Hindlimb muscle (tissue), 1 donor: Measurements from ENCODE around the gene TMEM222. TPM values are rescaled to one million over a fixed set of nuclear protein-coding genes. Genes with fewer than 3 reads are reported as not detected.

ENCODE experiments used
- DNase-seq: peaks from one replicate; pipeline ENCODE4 v3.0.0-alpha.2; 2013
- polyA plus RNA-seq: library from polyadenylated mRNA; unstranded; fragments of 120-200 nt; gene quantifications from one replicate; pipeline ENCODE4 v1.2.1, GENCODE V29; 2013; ENCODE audit not compliant: insufficient read length

The TMEM222 gene
- polyA plus RNA-seq, 1 donor: 25.5 TPM

GRCh38 chr1:27306892-27307761 is 14.8 kb upstream of the TMEM222 start:
- DNase-seq: no peak

GRCh38 chr1:27307874-27308598 is 13.9 kb upstream of the TMEM222 start:
- DNase-seq: no peak

- DNase-seq: no peak
These were observed 7.8 kb upstream of the TMEM222 start for GRCh38 chr1:27314169-27314568.

GRCh38 chr1:27314737-27315136 is 7.2 kb upstream of the TMEM222 start:
- DNase-seq: no peak

DNA sequence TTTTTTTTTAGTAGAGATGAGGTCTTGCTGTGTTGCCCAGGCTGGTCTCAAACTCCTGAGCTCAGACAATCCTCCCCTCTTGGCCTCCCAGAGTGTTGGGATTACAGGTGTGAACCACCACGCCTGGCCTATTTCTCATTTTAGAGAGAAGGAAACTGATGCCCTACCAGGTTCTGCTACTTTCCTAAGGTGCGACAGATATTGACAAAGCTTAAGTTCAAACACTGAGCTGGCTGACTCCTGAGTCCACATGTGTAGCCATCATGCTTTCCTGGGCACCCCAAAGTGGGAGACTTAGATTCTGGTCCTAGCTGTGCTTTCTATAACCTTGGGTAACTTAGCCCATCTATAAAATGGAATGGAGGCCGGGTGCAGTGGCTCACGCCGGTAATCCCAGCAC is 5.1 kb upstream of the TMEM222 start:
- DNase-seq: no peak

DNA sequence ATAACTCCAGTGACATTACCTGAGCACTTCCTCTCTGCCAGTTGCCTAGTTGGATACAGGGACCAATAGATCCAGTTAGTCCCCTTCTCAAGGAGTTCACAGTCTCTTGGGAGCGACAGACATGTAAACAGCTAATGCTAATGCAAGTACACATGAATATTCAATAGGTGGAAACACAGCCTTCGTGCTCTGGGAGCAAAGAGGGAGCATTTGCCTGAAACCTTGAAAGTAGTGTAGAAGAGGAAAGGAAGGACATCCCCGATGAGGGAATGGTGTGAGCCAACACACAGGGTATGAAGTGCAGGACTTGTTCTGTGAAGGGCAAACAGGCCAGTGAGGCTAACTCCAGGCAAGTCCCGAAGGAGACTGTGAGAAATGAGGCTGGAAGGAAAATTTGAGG is 3.8 kb upstream of the TMEM222 start:
- no peak for DNase-seq

- DNase-seq: no peak
These were observed 3.4 kb upstream of the TMEM222 start for GRCh38 chr1:27318596-27318995.

DNA sequence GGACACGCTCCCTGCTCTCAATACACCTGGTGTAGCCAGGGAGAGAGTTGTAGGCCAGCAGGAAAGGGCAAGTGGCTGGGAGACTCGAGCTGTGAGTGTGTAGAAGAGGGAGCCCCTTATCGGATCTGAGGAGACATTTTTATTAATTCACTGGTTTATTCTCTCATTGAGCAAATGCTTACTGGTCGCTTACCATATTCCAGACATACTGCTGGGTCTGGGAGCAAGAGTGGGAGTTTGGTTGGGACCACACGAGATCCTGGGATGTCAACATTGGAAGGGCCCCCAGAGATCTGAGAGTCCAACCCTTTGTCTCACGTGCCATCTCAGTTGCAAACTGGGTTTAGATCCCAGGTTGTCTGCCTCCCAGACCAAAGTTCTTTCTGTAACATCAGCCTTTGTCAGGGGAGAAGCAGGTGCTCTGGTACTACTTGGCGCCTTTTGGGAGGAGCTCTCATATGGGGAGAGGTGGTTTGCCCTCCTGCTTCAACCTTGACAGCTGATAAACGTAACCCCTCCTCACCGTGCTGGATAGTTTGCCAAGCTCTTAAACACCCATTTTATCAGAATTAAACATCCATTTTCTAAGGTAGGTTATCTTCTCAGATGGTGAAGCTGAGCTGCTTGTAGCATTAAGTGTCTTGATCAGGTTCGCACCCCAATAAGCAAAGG is 742 bp downstream of the TMEM222 start:
- DNase-seq: no peak

DNA sequence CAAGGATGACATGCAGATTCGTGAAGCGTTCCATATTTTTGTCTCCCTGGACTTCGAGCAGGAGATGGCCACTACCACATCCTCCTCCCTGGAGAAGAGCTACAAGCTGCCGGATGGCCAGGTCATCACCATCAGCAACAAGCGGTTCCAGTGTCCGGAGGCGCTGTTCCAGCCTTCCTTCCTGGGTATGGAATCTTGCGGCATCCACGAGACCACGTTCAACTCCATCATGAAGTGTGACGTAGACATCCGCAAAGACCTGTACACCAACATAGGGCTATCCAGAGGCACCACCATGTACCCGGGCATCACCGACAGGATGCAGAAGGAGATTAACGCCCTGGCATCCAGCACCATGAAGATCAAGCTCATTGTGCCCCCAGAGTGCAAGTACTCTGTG is 3.3 kb downstream of the TMEM222 start:
- no peak for DNase-seq

DNA sequence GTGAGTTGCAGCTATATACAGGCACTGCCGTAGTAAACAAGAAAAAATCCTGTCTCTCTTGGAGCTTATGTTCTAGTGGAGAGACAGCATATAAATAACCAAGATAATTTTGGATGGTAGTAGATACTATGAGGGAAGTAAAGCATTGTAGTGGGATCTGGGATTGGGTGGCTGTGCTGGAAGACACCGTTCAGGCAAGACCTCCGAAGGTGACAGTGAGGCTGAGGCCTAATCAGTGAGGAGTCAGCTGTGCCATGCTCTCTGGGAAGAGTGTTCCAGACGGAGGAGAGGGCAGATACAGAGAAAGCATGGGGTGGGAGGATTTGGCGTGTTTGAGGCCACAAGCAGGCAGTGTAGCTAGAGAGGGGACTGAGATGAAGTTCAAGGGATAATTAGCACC is 6.0 kb downstream of the TMEM222 start:
- no peak for DNase-seq

DNA sequence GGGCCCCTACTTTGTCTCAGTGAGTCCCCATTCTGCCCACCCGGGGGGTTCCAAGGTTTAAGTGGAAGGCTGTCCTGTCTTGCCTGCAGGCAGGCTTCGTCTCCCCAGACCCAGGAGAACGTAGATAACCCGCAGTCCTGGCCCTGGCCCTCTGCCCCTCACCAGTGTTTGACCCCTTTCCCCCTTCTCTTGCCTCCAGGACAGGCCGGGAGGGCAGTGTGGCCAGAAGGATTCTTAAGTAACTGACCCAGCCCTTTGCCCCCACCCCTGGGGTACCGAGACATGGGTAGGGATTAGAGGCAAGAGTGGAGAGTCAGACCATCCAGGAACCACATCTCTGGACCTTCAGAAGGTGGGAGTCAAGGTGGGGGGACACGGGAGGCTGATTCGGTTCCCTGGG is 8.8 kb downstream of the TMEM222 start:
- DNase-seq: no peak

DNA sequence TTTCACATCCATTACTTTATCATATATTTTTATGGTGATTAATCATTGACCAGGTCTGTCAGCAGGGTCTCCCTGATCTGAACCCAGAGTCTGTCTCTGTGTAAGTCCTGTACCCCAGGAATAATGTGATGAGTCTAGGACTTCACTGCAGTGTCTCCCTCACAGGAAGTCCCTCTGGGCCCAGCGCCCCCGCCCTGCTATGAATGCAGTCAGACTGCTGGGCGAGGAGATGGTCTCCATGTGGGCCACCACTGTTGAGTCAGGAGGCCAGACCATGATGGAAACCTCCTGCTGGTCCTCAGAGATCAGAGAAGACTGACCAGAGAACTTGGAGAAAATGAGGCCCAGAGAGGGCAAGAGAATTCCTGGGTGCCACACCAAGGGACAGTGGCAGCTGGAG is 9.5 kb downstream of the TMEM222 start:
- DNase-seq: no peak

GRCh38 chr1:27331922-27332321 is 10.0 kb downstream of the TMEM222 start:
- DNase-seq: no peak

DNA sequence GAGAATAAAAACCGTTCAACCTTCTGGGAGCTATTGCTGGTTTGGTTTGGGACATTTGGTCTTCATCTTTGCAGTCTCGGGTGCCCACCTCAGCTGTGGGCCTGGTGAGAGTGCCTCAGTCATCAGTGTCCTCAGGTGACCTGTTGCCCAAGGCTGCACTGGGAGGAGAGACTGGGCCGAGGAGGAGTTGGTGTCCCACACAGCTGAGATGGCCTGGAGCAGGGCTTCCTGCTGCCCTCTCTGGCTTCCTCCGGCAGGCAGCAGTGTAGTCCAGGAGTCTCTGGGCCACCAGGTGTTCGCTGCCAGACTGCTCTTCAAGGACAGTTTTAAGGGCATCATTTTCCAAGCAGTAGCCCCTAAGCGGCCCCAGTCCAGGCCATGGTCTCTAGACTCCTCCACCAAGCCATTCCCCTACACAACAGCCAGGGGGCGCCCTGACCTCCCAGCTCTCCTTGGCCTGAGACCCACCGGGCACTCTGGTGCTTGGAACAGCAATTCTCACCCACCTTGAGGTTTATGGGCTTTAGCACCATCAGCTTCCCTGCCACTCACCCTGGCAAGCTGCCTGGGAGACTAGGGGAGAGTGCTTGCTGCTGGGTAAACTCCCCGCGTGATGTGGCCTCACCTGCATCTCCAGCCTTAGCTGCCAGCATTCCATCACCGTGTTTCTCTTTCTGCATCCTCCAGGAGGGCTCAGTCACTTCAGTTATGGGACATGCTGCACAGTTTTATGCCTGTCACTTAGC is 10.7 kb downstream of the TMEM222 start:
- DNase-seq: no peak

- no peak for DNase-seq
These were observed 11.8 kb downstream of the TMEM222 start for GRCh38 chr1:27333717-27334279.

DNA sequence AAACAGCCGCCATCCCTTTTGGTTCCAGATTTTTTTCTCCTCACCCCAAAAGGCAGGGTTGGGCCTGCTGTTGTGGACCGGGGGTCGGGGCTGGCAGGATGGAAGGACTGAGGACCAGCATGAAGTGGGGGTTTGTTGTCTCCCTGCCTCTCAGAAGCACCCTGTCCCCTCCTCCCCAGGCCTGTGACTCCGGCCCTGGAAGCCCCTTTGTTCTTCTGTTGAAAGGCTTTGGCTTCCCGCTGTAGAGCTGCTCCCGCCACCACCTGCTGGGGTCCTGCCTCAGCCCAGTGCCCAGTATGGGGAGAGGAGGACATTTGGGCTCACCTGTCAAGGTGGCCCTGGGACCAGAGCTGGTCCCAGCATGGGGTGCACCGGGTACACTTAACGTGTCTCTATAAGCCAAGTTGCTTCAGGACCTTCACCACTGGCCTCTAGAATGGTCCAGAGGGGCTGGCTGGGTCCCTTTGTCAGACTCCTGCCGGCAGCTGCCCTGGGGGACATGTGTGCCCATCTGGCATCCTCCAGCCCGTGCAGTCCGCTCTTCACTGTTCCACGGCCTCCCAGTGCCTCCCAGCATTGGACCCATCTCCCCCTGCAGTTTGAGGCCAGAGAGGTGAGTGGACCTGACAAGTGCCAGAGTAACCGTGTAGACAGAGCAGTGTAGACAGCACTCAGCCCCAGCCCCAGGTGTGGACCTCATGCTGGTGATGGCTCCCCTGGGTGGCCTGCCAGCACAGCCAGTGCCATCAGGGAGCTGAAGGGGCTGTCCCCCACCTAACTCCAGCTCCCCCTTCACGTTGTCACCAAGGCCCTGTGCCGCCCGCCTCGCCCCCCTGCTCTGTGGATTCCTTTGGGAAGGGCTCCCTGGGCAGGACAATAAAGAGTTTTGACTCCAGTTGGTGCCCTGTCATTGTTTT is 13.8 kb downstream of the TMEM222 start:
- DNase-seq: no peak

GRCh38 chr1:27336756-27337155 is 14.8 kb downstream of the TMEM222 start:
- no peak for DNase-seq

GRCh38 chr1:27338751-27339150 is 16.8 kb downstream of the TMEM222 start:
- DNase-seq: no peak

GRCh38 chr1:27339213-27339612 is 17.2 kb downstream of the TMEM222 start:
- DNase-seq: no peak

GRCh38 chr1:27341525-27342252 is 19.7 kb downstream of the TMEM222 start, which contains the start of gene SYTL1:
SYTL1 (plus strand) TSS chr1:27342022; CDS start chr1:27345335, 3,313 bp downstream.
- no peak for DNase-seq
